ENCODE results near the gene KRTAP5-5. TPM values are rescaled to one million over a fixed set of nuclear protein-coding genes. Genes with fewer than 3 reads are reported as not detected.
"Not testable (repeated sequence)": the region's sequence is repeated elsewhere in the genome, so short reads cannot be mapped to it uniquely, and the experiment has no call there.

KRTAP5-5 gene
- total RNA-seq, 1 donor from 2014 or later = not detected

DNA sequence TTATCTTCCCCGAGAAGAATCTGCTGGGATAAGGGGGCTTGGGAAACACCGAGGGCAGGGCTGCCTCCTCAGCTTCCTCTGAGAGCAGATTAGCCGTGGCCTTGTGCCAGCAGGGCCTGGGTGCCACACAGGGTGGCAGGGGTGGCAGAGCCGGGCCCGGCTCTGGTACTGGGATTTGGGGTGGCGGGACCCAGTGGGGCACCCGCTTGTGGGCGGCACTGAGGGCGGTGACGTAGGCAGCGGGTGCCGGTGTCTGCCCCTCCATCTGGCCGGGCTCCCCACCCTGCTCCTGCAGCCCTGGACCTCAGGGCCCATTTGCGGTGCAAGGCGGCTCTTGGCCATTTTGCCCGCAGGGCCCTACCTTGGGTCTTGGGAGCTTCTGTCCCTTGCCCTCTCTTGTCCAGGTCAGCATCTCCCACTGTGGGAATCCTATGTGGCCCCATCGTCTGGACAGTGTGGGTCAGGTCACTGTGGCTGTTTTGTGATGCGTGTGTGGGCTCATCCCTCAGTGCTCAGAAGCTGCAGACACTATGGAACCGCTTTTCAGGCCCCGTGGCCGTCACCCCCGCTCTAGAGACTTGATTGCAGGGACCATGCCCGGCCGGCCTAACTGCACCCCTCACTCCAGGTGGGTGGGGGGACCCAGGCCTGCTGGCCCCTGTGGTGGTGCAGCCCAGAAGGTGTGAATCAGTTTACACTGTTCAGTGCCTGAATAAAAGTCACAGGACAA is 37.7 kb downstream of the KRTAP5-5 start:
- ATAC-seq (ENCODE audit: low read depth) (no peak), DNase-seq (no peak)
- CTCF ChIA-PET = interaction anchor here (0.6 kb wide), 1 partner anchor 23 kb away, joined by 3 read pairs; no protein-coding TSS in a partner anchor
- H3K27me3 Mint-ChIP-seq = peaks cover 16% of the 10 kb centered on the region
- H3K4me3 Mint-ChIP-seq = no peak overlapping the region
- no peaks in the 10 kb centered on the region for H3K36me3 Mint-ChIP-seq (ENCODE audit: low read depth)
- H3K4me1 Mint-ChIP-seq = no peaks in the 10 kb centered on the region
- POLR2A ChIA-PET = no interaction called here
- H3K9me3 Mint-ChIP-seq = no peaks in the 10 kb centered on the region
- TF ChIP-seq, protein P1, sequence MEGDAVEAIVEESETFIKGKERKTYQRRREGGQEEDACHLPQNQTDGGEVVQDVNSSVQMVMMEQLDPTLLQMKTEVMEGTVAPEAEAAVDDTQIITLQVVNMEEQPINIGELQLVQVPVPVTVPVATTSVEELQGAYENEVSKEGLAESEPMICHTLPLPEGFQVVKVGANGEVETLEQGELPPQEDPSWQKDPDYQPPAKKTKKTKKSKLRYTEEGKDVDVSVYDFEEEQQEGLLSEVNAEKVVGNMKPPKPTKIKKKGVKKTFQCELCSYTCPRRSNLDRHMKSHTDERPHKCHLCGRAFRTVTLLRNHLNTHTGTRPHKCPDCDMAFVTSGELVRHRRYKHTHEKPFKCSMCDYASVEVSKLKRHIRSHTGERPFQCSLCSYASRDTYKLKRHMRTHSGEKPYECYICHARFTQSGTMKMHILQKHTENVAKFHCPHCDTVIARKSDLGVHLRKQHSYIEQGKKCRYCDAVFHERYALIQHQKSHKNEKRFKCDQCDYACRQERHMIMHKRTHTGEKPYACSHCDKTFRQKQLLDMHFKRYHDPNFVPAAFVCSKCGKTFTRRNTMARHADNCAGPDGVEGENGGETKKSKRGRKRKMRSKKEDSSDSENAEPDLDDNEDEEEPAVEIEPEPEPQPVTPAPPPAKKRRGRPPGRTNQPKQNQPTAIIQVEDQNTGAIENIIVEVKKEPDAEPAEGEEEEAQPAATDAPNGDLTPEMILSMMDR (IDR thresholded peaks at IDR 0.05) = no peak
- no peak overlapping the region for H3K27ac Mint-ChIP-seq
- intact Hi-C loops (cut with micrococcal nuclease) = no loop called here

DNA sequence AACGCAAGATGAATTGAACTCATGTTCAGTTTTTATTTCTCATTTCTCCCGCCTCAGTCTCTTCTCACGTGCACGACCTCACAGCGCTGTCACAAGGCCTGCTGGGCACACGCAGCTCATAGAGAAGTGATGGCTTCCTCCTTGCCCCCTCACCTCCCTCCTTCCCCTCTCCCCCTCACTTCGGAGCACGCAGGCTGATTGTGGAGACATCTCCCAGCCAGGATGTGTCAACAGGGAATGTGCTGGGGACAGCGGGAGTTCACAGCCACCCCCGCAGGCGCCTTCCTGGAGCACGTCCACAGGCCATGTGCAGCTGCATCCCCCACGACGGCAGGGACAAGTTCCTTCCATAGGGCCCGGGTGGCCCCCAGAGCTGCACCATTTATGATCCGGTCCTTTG is 38.3 kb downstream of the KRTAP5-5 start:
- no peak for DNase-seq
- intact Hi-C loops (cut with micrococcal nuclease) = no loop called here
- Mint-ChIP-seq H3K27ac (no peak overlapping the region), H3K27me3 (peaks cover 16% of the 10 kb centered on the region), H3K9me3 (no peaks in the 10 kb centered on the region), H3K36me3 (ENCODE audit: low read depth) (no peaks in the 10 kb centered on the region), H3K4me3 (no peak overlapping the region), H3K4me1 (no peaks in the 10 kb centered on the region)
- ChIA-PET CTCF (interaction anchor here (0.6 kb wide), 1 partner anchor 23 kb away, joined by 3 read pairs; no protein-coding TSS in a partner anchor), POLR2A (no interaction called here)
- TF ChIP-seq, protein P1 (IDR thresholded peaks at IDR 0.05) = no peak
- no peak for ATAC-seq (ENCODE audit: low read depth)

DNA sequence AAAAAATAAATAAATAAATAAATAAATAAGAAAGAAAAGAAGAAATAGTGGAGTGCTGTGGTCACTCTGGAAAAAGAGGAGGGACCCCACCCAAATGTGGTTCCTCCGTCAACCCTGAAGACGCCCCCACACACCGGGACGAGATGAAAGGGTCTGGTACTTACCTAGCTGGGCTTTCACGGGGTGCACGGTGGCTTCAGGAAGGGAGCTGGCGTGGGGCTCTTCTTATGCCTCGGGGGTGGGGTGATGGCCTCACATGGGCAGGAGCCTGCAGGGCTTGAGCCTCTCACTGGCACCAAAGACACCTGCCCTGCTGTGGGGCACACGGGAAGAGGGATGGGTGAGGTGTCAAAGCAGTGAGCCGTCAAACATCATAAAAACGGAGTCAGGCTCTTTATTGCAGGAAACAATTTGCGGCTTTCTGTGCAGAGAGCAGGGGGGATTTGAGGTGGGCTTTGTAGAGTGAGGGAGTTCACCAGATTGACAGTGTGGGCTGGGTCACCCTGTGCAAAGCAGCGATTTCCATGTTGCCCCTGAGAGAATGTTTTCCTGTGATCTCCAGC is 39.4 kb downstream of the KRTAP5-5 start:
- H3K27me3 Mint-ChIP-seq = peaks cover 16% of the 10 kb centered on the region
- DNase-seq (no peak), ATAC-seq (ENCODE audit: low read depth) (no peak)
- no peaks in the 10 kb centered on the region for H3K4me1 Mint-ChIP-seq
- ChIA-PET CTCF (no interaction called here), POLR2A (no interaction called here)
- no peak overlapping the region for H3K27ac Mint-ChIP-seq
- no peak overlapping the region for H3K4me3 Mint-ChIP-seq
- no peaks in the 10 kb centered on the region for H3K9me3 Mint-ChIP-seq
- TF ChIP-seq, protein P1 (IDR thresholded peaks at IDR 0.05) = no peak
- intact Hi-C loops (cut with micrococcal nuclease) = no loop called here
- H3K36me3 Mint-ChIP-seq (ENCODE audit: low read depth) = no peaks in the 10 kb centered on the region

DNA sequence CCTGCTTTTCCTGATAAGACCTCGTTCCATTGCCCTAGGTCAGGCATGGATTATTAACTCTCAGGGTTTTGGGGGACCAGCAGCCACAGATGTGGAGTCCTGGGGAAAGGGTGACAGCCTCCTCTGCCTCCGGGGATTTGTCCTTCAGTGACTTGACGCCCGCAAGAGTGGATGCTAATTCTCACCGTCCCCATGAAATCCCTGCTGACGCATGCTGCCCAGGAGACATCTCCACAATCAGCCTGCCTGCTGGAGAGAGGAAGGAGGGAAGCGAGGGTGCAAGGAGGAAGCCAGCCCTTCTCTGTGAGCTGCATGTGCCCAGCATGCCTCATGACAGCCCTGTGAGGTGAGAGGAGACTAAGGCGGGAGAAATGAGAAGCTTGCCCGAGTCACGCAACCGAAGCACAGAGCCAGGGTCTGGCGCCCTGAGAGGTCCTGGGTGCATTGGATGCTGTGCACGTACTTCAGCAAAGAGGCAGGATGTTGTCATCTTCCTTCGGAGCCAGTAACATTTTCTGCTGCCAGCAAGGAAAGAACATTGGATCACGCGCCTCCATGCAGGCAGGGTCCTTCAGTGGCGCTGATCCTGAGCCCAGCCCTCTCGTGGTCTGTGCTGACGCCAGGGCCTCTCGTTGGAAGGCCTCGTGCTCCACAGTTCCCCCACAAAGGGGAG is 40.1 kb downstream of the KRTAP5-5 start:
- DNase-seq (no peak), ATAC-seq (ENCODE audit: low read depth) (no peak)
- Mint-ChIP-seq H3K4me3 (no peak overlapping the region), H3K27me3 (peaks cover 18% of the 10 kb centered on the region), H3K36me3 (ENCODE audit: low read depth) (no peaks in the 10 kb centered on the region), H3K27ac (no peak overlapping the region), H3K4me1 (no peaks in the 10 kb centered on the region), H3K9me3 (no peaks in the 10 kb centered on the region)
- TF ChIP-seq, protein P1 (IDR thresholded peaks at IDR 0.05) = no peak
- POLR2A ChIA-PET = no interaction called here
- CTCF ChIA-PET = no interaction called here
- intact Hi-C loops (cut with micrococcal nuclease) = no loop called here

DNA sequence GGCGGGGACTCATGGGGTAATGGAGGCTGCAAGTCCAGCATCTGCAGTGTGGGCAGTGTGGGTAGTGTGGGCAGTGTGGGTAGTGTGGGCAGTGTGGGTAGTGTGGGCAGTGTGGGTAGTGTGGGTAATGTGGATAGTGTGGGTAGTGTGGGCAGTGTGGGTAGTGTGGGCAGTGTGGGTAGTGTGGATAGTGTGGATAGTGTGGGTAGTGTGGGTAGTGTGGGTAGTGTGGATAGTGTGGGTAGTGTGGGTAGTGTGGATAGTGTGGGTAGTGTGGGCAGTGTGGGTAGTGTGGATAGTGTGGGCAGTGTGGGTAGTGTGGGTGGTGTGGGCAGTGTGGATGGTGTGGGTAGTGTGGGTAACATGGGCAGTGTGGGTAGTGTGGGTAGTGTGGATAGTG is 40.9 kb downstream of the KRTAP5-5 start:
- H3K27ac Mint-ChIP-seq; H3K9me3 Mint-ChIP-seq; DNase-seq; CTCF ChIA-PET; H3K36me3 Mint-ChIP-seq (ENCODE audit: low read depth); intact Hi-C loops (cut with micrococcal nuclease); H3K4me1 Mint-ChIP-seq; POLR2A ChIA-PET; H3K4me3 Mint-ChIP-seq; ATAC-seq (ENCODE audit: low read depth): not testable (repeated sequence)
- H3K27me3 Mint-ChIP-seq = peaks cover 18% of the 10 kb centered on the region

All from activated B cell treated with CpG ODN at 0.5 μM for 24 hours (primary cell).